Gastrocnemius medialis (tissue), 4 donors: ENCODE measurements around the gene PCDH9. TPM values are rescaled to one million over a fixed set of nuclear protein-coding genes. Genes with fewer than 3 reads are reported as not detected.

Source experiments
- ATAC-seq, 2 donors: fragments of 150-250 bp; one replicate each; pipeline ENCODE4 v1.9.1; 2016
- DNase-seq, 2 donors: peaks; one replicate each; pipeline ENCODE4 v3.0.0-alpha.2; 2019
- H3K27ac ChIP-seq, 4 donors: fragments of 200-600 bp; sonication (generic); 1 replicate in 1 of 4; 2 replicates in 3 of 4; pipeline ENCODE4 v1.5.1; 2016 to 2018; ENCODE audit warnings: mild to moderate bottlenecking in 2 of 4, moderate library complexity in 1 of 4
- H3K27me3 ChIP-seq, 3 donors: fragments of 200-600 bp; sonication (generic) in 2 of 3; 1 replicate in 1 of 3; 2 replicates in 2 of 3; pipeline versions ENCODE4 v1.5.1 to v1.6.0; 2016 to 2019; ENCODE audit warnings: mild to moderate bottlenecking in 1 of 3, moderate library complexity in 1 of 3
- H3K36me3 ChIP-seq, 2 donors: fragments of 200-600 bp; sonication (generic) in 1 of 2; one replicate each; pipeline ENCODE4 v1.5.1; 2017 to 2018
- H3K4me1 ChIP-seq, 2 donors: fragments of 200-600 bp; sonication (generic) in 1 of 2; one replicate each; pipeline ENCODE4 v1.5.1; 2016 to 2017; ENCODE audit warnings: mild to moderate bottlenecking in 2 of 2
- H3K4me3 ChIP-seq, 4 donors: fragments of 200-600 bp; sonication (generic) in 3 of 4; 1 replicate in 1 of 4; 2 replicates in 3 of 4; pipeline ENCODE4 v1.5.1; 2016 to 2019; ENCODE audit warnings: mild to moderate bottlenecking in 2 of 4
- H3K9me3 ChIP-seq, 3 donors: fragments of 200-600 bp; sonication (generic) in 2 of 3; 1 replicate in 1 of 3; 2 replicates in 2 of 3; pipeline ENCODE4 v1.5.1; 2016 to 2019
- POLR2A ChIP-seq, 2 donors: fragments of 450-650 bp; IDR thresholded peaks; one replicate each; pipeline ENCODE4 v1.6.1; 2017; ENCODE audit warnings: antibody characterized with exemption in 2 of 2, mild to moderate bottlenecking in 2 of 2, moderate library complexity in 2 of 2
- in situ Hi-C, 4 donors: fragments of 200-750 bp; cut with MboI; loops; one replicate each; pipeline versions ENCODE4 v1.15.0 to v1.8.0; 2017; ENCODE audit warnings: low sequenced_read_pairs in 4 of 4
- intact Hi-C: fragments of 100-400 bp; cut with DNase I; formaldehyde crosslinking; loops from one replicate; pipeline ENCODE4 v1.15.1; 2023; ENCODE audit warnings: low total_unique reads
- total RNA-seq, 4 donors: library from RNA; depleted of rRNA; stranded (reverse); fragments of >200 nt; gene quantifications; one replicate each; pipeline versions ENCODE4 v1.1.0 to v1.2.3, GENCODE V29; 2016
- TF ChIP-seq, protein P1 (sequence below), 5 experiments: fragments of 450-650 bp in 3 of 5; fragments of 200-600 bp in 2 of 5; sonication (generic) in 2 of 5; IDR thresholded peaks in 4 of 5; conservative IDR thresholded peaks in 1 of 5; 1 replicate in 4 of 5; 2 replicates in 1 of 5; pipeline ENCODE4 v1.5.1; 2016 to 2019; ENCODE audit warnings: antibody characterized with exemption in 5 of 5, mild to moderate bottlenecking in 3 of 5, moderate library complexity in 3 of 5

The PCDH9 gene
- total RNA-seq, 4 donors from 2014 or later = 1.4 to 2.1 (median 1.9) TPM

DNA sequence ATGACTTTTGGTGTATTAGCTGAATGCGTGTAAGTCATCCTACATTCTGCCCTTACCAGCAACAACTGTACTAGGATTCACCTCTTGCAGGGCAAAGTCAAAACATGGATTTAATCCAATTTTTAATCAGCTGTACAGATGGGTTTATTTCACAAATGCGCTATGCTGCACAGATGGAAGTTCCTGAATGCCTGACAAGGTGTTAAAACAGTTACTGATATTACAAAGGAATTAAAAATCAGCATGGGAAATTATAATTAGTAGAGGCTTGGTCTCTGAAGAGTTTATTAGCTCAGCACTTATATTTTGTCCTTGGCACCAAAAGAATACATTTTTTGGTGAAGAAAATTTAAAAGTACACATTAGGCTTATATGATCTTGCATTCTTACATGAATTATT, 448.9 kb downstream of the PCDH9 start:
- Histone ChIP-seq H3K27me3 (no peaks in the 10 kb centered on the region), H3K27ac (no peak overlapping the region), H3K9me3 (no peaks in the 10 kb centered on the region), H3K4me1 (no peaks in the 10 kb centered on the region), H3K36me3 (no peaks in the 10 kb centered on the region), H3K4me3 (no peak overlapping the region)
- TF ChIP-seq, protein P1, sequence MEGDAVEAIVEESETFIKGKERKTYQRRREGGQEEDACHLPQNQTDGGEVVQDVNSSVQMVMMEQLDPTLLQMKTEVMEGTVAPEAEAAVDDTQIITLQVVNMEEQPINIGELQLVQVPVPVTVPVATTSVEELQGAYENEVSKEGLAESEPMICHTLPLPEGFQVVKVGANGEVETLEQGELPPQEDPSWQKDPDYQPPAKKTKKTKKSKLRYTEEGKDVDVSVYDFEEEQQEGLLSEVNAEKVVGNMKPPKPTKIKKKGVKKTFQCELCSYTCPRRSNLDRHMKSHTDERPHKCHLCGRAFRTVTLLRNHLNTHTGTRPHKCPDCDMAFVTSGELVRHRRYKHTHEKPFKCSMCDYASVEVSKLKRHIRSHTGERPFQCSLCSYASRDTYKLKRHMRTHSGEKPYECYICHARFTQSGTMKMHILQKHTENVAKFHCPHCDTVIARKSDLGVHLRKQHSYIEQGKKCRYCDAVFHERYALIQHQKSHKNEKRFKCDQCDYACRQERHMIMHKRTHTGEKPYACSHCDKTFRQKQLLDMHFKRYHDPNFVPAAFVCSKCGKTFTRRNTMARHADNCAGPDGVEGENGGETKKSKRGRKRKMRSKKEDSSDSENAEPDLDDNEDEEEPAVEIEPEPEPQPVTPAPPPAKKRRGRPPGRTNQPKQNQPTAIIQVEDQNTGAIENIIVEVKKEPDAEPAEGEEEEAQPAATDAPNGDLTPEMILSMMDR (IDR thresholded peaks at IDR 0.05 in 4 of 5, conservative IDR thresholded peaks at IDR 0.05 in 1 of 5) = no peak
- TF ChIP-seq POLR2A (IDR thresholded peaks at IDR 0.05) = no peak
- intact Hi-C loops (no loop called here), in situ Hi-C loops (no loop called here)
- DNase-seq (no peak), ATAC-seq (no peak)

DNA sequence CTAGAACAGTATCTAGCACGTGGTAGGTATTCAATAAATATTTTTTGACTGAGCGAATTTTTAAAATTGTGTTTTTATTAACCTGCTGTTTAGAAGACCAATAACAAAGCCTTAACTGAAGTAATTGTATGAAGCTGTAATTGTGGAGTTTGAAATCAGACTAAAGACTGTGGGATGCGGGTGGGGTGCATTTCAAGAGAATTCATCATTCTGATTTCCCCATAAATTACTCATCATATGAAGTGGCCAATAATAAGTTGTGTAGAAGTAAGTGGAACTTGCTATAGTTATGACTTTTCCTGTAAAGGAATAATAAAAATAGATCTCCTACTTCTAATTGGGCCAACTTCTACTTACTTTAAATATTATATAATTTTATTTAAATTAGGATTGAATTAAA, 449.3 kb downstream of the PCDH9 start:
- ATAC-seq (no peak), DNase-seq (no peak)
- H3K9me3 ChIP-seq = no peaks in the 10 kb centered on the region
- in situ Hi-C loops (no loop called here), intact Hi-C loops (no loop called here)
- H3K4me1 ChIP-seq = no peaks in the 10 kb centered on the region
- TF ChIP-seq, protein P1 (IDR thresholded peaks at IDR 0.05 in 4 of 5, conservative IDR thresholded peaks at IDR 0.05 in 1 of 5) = no peak
- no peak for TF ChIP-seq POLR2A (IDR thresholded peaks at IDR 0.05)
- H3K4me3 ChIP-seq = no peak overlapping the region
- no peak overlapping the region for H3K27ac ChIP-seq
- no peaks in the 10 kb centered on the region for H3K27me3 ChIP-seq
- H3K36me3 ChIP-seq = no peaks in the 10 kb centered on the region

DNA sequence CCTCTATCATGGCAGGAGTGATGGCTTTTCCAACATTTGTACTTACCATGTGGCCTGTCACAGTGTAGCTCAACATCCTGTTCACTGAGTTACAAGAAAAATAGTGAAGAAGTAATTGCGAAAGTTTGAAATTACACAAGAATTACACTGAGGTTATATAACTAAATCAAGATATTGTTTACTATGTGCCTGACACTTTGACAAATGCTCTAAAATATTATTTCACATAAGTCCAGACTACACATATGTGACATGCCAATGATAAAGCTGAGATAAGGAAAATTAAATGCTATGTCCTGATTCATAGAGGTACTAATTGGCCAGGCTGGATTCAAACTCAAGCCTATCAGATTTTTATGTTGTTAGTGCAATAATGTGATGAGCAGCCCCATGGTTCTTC, 451.7 kb downstream of the PCDH9 start:
- H3K36me3 ChIP-seq = no peaks in the 10 kb centered on the region
- ATAC-seq (no peak), DNase-seq (no peak)
- in situ Hi-C loops = no loop called here
- H3K9me3 ChIP-seq = no peaks in the 10 kb centered on the region
- intact Hi-C loops = no loop called here
- H3K27me3 ChIP-seq = no peaks in the 10 kb centered on the region
- TF ChIP-seq POLR2A (IDR thresholded peaks at IDR 0.05) = no peak
- TF ChIP-seq, protein P1 (IDR thresholded peaks at IDR 0.05 in 4 of 5, conservative IDR thresholded peaks at IDR 0.05 in 1 of 5) = no peak
- H3K4me3 ChIP-seq = no peak overlapping the region
- no peak overlapping the region for H3K27ac ChIP-seq
- H3K4me1 ChIP-seq = no peaks in the 10 kb centered on the region

- Histone ChIP-seq H3K27me3 (no peaks in the 10 kb centered on the region), H3K27ac (no peak overlapping the region), H3K4me1 (no peaks in the 10 kb centered on the region), H3K9me3 (no peaks in the 10 kb centered on the region), H3K4me3 (no peak overlapping the region), H3K36me3 (no peaks in the 10 kb centered on the region)
- DNase-seq (no peak), ATAC-seq (no peak)
- in situ Hi-C loops (no loop called here), intact Hi-C loops (no loop called here)
- TF ChIP-seq, protein P1 (IDR thresholded peaks at IDR 0.05 in 4 of 5, conservative IDR thresholded peaks at IDR 0.05 in 1 of 5) = no peak
- no peak for TF ChIP-seq POLR2A (IDR thresholded peaks at IDR 0.05)
Measured at GRCh38 chr13:66775196-66775595, 454.9 kb downstream of the PCDH9 start.

DNA sequence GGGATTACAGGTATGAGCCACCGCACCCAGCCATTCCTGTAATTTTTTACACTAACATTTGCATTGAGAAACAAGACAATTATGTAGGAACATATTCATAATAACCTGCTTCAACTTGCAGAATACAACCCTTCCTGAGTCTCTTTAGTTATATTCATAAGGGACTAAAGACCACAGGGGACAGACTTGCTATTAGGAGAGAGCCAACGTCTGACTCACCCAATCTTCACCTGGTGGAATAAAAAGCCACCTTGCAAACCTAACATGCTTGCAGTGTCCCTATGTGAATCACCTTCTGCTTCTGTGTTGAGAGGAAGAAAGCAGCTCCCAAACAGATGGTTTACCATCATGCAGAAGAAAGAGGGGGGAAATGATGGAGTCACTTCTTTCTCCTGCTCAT, 456.1 kb downstream of the PCDH9 start:
- in situ Hi-C loops (no loop called here), intact Hi-C loops (no loop called here)
- no peaks in the 10 kb centered on the region for H3K27me3 ChIP-seq
- no peak for DNase-seq
- TF ChIP-seq, protein P1 (IDR thresholded peaks at IDR 0.05 in 4 of 5, conservative IDR thresholded peaks at IDR 0.05 in 1 of 5) = no peak
- no peak for TF ChIP-seq POLR2A (IDR thresholded peaks at IDR 0.05)
- H3K4me1 ChIP-seq = no peaks in the 10 kb centered on the region
- H3K4me3 ChIP-seq = no peak overlapping the region
- H3K9me3 ChIP-seq = no peaks in the 10 kb centered on the region
- ATAC-seq = no peak
- H3K27ac ChIP-seq = no peak overlapping the region
- no peaks in the 10 kb centered on the region for H3K36me3 ChIP-seq
